ENCODE results near the gene FRMD4A. TPM values are rescaled to one million over a fixed set of nuclear protein-coding genes. Genes with fewer than 3 reads are reported as not detected.

FRMD4A gene
- total and polyA plus RNA-seq, 10 of the 15 experiments (the other 5 are each of a cell fraction or from before 2014, with no cell fraction given): 17.8 to 75.2 (median 39.1) TPM

DNA sequence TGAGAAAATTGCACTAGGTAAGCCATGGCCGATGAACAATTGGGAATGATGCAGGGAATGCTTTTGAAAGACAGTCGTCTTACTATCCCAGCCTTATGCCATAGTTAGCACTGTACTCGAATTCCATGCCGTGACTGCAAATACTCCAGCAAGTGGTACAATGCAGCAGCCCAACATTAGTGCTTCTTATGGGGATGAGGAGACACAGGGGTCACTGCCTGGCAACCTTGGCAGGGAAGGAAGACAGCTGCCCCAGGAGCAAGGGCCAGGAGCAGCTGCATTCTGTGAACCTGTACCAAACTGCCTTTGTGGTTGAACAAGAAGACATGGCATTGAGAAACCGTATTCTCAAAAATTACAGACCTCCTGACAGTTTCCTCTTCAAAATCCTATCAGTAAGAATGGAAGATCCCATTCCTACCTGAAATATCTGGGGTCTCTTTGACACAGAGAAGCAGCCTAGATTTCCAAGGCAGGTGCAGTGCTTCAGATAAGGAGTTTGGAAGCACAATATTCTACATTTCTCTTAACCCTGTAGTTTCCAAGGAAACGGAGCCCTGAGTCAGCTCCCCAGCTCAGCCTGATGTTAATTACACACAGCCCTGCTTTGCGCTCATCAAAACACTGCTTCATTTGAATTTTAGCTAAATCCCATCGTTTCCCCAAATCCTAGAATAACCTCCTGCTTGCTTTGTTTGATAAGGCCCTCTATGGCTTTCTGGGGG, 49.0 kb upstream of the FRMD4A start (continued):
- TF ChIP-seq SKIL (IDR thresholded peaks at IDR 0.05; ENCODE audit: low read depth, poor library complexity, severe bottlenecking) (no peak), RAD21 (IDR thresholded peaks at IDR 0.05; ENCODE audit: insufficient read depth, low read depth, low read length) (no peak), FOXM1 (IDR thresholded peaks at IDR 0.05; ENCODE audit: low read depth, low read length) (no peak), SUZ12 (IDR thresholded peaks at IDR 0.05; ENCODE audit: unreplicated experiment) (no peak)

DNA sequence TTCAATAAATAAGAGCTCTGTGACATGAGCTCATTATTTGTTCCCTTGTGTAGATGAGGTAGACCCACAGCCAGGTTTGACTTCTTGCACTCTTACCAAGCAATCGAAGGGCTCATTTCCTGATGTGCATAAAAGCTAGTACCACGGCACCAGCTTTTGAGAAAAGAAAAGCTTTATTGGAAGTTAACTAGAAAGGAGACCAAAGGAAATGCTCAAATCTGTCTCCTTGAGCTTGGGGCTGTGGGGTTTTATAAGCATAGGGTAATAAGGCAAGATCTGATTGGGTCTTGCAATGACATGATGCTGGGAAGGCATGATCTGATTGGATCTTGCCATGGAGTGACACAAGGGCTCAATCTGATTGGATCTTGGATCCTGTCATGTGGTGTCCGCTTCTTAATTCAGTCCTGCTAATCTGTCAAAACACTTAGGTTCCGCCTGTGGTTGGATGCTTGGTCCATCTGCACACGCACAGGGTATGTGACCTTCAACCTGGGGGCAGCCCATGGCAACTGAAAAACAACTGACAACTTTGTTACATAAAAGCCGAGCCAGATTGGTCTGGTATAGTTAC, 47.8 kb upstream of the FRMD4A start:
- Histone ChIP-seq H3K27ac (ENCODE audit: control insufficient read depth, insufficient read depth) (no peak overlapping the region), H3K4me3 (no peak overlapping the region), H3K27me3 (replicated peaks in 1 of 2; ENCODE audit: control insufficient read depth in 2 of 2, insufficient read depth in 2 of 2, low read length in 1 of 2) (peaks cover 0 to 4% of the 10 kb centered on the region in 2 experiments; a peak in 3 of 4 replicates), H3K79me2 (ENCODE audit: control insufficient read depth, insufficient read depth, low read length) (no peaks in the 10 kb centered on the region), H3K9ac (ENCODE audit: control insufficient read depth, insufficient read depth, low read length) (no peak overlapping the region), H3K4me2 (ENCODE audit: control insufficient read depth, insufficient read depth) (no peak overlapping the region), H2AFZ (ENCODE audit: control insufficient read depth, low read depth, low read length) (no peak overlapping the region), H3K4me1 (ENCODE audit: control insufficient read depth, insufficient read depth, low read length) (peaks cover 8% of the 10 kb centered on the region), H3K36me3 (ENCODE audit: control insufficient read depth in 2 of 2, insufficient read depth in 2 of 2, low read length in 1 of 2) (no peaks in the 10 kb centered on the region), H3K9me3 (replicated peaks; ENCODE audit: control insufficient read depth, insufficient read depth, low read length) (no peaks in the 10 kb centered on the region; the same call in 2 of the 3 replicates), H4K20me1 (ENCODE audit: control insufficient read depth, insufficient read depth) (no peaks in the 10 kb centered on the region)
- DNase-seq (ENCODE audit: low read depth, low spot score): no peak
- ChIA-PET POLR2A (no interaction called here), RAD21 (ENCODE audit: unreplicated experiment) (no interaction called here), SMC1A (ENCODE audit: uncharacterized antibody, unreplicated experiment) (no interaction called here), CTCF (interaction anchor here (0.8 kb wide), 1 partner anchor 16 kb away, joined by 3 read pairs; no protein-coding TSS in a partner anchor)
- ATAC-seq: no peak
- WGBS (ENCODE audit: insufficient coverage, insufficient replicate concordance, low lambda C conversion rate, missing lambda C conversion rate): 38% methylated on average over 6 of the region's 6 CpGs
- no TSS peak for BruUV-seq (replicated peaks)
- in situ Hi-C loops (cut with MboI) (no loop called here), intact Hi-C loops (cut with micrococcal nuclease; ENCODE audit: unreplicated experiment) (no loop called here)
- no peak for FAIRE-seq
- TF ChIP-seq PAX5 (IDR thresholded peaks at IDR 0.05; ENCODE audit: borderline replicate concordance, low read depth, low read length): no peak
- TF ChIP-seq MYB (IDR thresholded peaks at IDR 0.05; ENCODE audit: borderline replicate concordance, low read depth, low read length): no peak
- TF ChIP-seq, protein P1, sequence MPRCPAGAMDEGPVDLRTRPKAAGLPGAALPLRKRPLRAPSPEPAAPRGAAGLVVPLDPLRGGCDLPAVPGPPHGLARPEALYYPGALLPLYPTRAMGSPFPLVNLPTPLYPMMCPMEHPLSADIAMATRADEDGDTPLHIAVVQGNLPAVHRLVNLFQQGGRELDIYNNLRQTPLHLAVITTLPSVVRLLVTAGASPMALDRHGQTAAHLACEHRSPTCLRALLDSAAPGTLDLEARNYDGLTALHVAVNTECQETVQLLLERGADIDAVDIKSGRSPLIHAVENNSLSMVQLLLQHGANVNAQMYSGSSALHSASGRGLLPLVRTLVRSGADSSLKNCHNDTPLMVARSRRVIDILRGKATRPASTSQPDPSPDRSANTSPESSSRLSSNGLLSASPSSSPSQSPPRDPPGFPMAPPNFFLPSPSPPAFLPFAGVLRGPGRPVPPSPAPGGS (IDR thresholded peaks at IDR 0.05; ENCODE audit: borderline replicate concordance, insufficient read depth, low read depth, low read length, poor library complexity, severe bottlenecking): no peak
- TF ChIP-seq MTA3 (IDR thresholded peaks at IDR 0.05; ENCODE audit: borderline replicate concordance, low read length): no peak
- no peak for TF ChIP-seq ATF2 (IDR thresholded peaks at IDR 0.05; ENCODE audit: low read length)
- TF ChIP-seq HDGF (IDR thresholded peaks at IDR 0.05): no peak
- no peak for TF ChIP-seq NFIC (IDR thresholded peaks at IDR 0.05; ENCODE audit: low read depth, low read length)
- no peak for TF ChIP-seq NBN (IDR thresholded peaks at IDR 0.05)

Measured in GM12878 (cell line).